GM12878 (cell line): ENCODE results near the gene PROM1. TPM values are rescaled to one million over a fixed set of nuclear protein-coding genes. Genes with fewer than 3 reads are reported as not detected.

Experiments used
- ATAC-seq: fragments of 200-7000 bp; cut with Tn5 transposase; 3 replicates; pipeline ENCODE4 v1.9.1; 2020; ENCODE audit warnings: mild to moderate bottlenecking, moderate library complexity
- BruUV-seq: library from RNA; stranded (reverse); fragments of 400-500 nt; replicated peaks from 2 replicates; lab custom pipeline; 2021; lab: Mats Ljungman, UMichigan
- CTCF ChIA-PET: fragments of 300-600 bp; sonication (Branson Sonifier 250); formaldehyde crosslinking; extraction: SDS; loops from one replicate; lab custom pipeline; 2021; ENCODE audit warnings: inconsistent platforms; lab: Yijun Ruan, JAX
- POLR2A ChIA-PET: fragments of 350-600 bp; formaldehyde crosslinking; extraction: SDS; loops from one replicate; lab custom pipeline; 2021; ENCODE audit warnings: inconsistent platforms; lab: Charles Lee
- RAD21 ChIA-PET: fragments of 300-600 bp; sonication (Branson Sonifier 250); formaldehyde crosslinking; loops from one replicate; lab custom pipeline; 2023; ENCODE audit warnings: antibody characterized with exemption; ENCODE audit not compliant: unreplicated experiment; lab: Charles Lee
- SMC1A ChIA-PET: fragments of 300-600 bp; sonication (Branson Sonifier 250); formaldehyde crosslinking; loops from one replicate; lab custom pipeline; 2023; ENCODE audit not compliant: unreplicated experiment, uncharacterized antibody; lab: Charles Lee
- DNase-seq: peaks from one replicate; pipeline ENCODE4 v3.0.0-alpha.2; 2011; ENCODE audit warnings: low read depth, low spot score
- FAIRE-seq: peaks from 3 replicates; lab custom pipeline; 2011; peaks lifted over from hg19 to GRCh38; lab: Jason Lieb, UNC
- H2AFZ ChIP-seq: 2 replicates; pipeline ENCODE4 v1.6.0; 2011; ENCODE audit warnings: low read depth, low read length, control low read depth; ENCODE audit not compliant: control insufficient read depth
- H3K27ac ChIP-seq: 2 replicates; pipeline ENCODE4 v1.5.1; 2011; ENCODE audit warnings: control low read depth; ENCODE audit not compliant: control insufficient read depth, insufficient read depth
- H3K27me3 ChIP-seq, 2 experiments: replicated peaks in 1 of 2; 2 replicates each; pipeline versions ENCODE4 v1.6.0 to v1.6.1; 2011; ENCODE audit warnings: low read length in 1 of 2; ENCODE audit not compliant: control insufficient read depth in 2 of 2, insufficient read depth in 2 of 2
- H3K36me3 ChIP-seq, 2 experiments: 2 replicates each; pipeline ENCODE4 v1.5.1; 2011; ENCODE audit warnings: low read length in 1 of 2; ENCODE audit not compliant: control insufficient read depth in 2 of 2, insufficient read depth in 2 of 2
- H3K4me1 ChIP-seq: 2 replicates; pipeline ENCODE4 v1.6.1; 2011; ENCODE audit warnings: mild to moderate bottlenecking, low read length, moderate library complexity, mixed read lengths; ENCODE audit not compliant: control insufficient read depth, insufficient read depth
- H3K4me2 ChIP-seq: 2 replicates; pipeline ENCODE4 v1.6.0; 2011; ENCODE audit warnings: control low read depth; ENCODE audit not compliant: control insufficient read depth, insufficient read depth
- H3K4me3 ChIP-seq: fragments of 200-600 bp; sonication (generic); 2 replicates; pipeline ENCODE4 v1.5.1; 2016
- H3K79me2 ChIP-seq: 2 replicates; pipeline ENCODE4 v1.6.0; 2011; ENCODE audit warnings: low read length; ENCODE audit not compliant: control insufficient read depth, insufficient read depth
- H3K9ac ChIP-seq: 2 replicates; pipeline ENCODE4 v1.8.0; 2011; ENCODE audit warnings: low read length, control low read depth, mixed read lengths; ENCODE audit not compliant: control insufficient read depth, insufficient read depth
- H3K9me3 ChIP-seq: replicated peaks from 3 replicates; pipeline ENCODE4 v1.5.1; 2011; ENCODE audit warnings: mild to moderate bottlenecking, low read length; ENCODE audit not compliant: control insufficient read depth, insufficient read depth
- H4K20me1 ChIP-seq: 2 replicates; pipeline ENCODE4 v1.6.0; 2011; ENCODE audit not compliant: control insufficient read depth, insufficient read depth
- BHLHE40 ChIP-seq, 2 experiments: fragments of 450-650 bp in 1 of 2; IDR thresholded peaks; 2 replicates each; pipeline ENCODE4 v1.6.1; 2011 to 2017; ENCODE audit warnings: low read depth in 2 of 2, borderline replicate concordance in 1 of 2, improper control_type of control experiment in 1 of 2, low read length in 1 of 2, mild to moderate bottlenecking in 1 of 2
- SPI1 ChIP-seq: IDR thresholded peaks from 2 replicates; pipeline ENCODE4 v1.6.1; 2011; ENCODE audit warnings: low read depth, mild to moderate bottlenecking, low read length, moderate library complexity, borderline replicate concordance; ENCODE audit not compliant: insufficient read depth
- WGBS: methylation state at CpG from one replicate; pipeline ENCODE4 v1.1.6; 2016; ENCODE audit warnings: low lambda C conversion rate; ENCODE audit not compliant: insufficient replicate concordance, insufficient coverage; ENCODE audit errors: missing lambda C conversion rate; 5-methylcytosine and 5-hydroxymethylcytosine counted together
- in situ Hi-C: fragments of 300-500 bp; cut with MboI; formaldehyde crosslinking; loops from 9 replicates; pipeline ENCODE4 v1.14.3; 2018; ENCODE audit warnings: mixed read lengths
- intact Hi-C: fragments of 100-400 bp; cut with micrococcal nuclease; formaldehyde crosslinking; loops from one replicate; pipeline ENCODE4 v1.14.2; 2022; ENCODE audit not compliant: unreplicated experiment
- polyA plus RNA-seq, 11 experiments: library from polyadenylated mRNA; depleted of rRNA in 4 of 11; unstranded in 6 of 11; stranded (reverse) in 5 of 11; fragments of >200 nt; fragmentation: Nextera tagmentation in 4 of 11; fragmentation: Illumina TruSeq in 1 of 11; extraction: Ambion mirVana in 4 of 11; extraction: Trizol in 1 of 11; gene quantifications; 1 replicate in 1 of 11; 2 replicates in 10 of 11; pipeline versions ENCODE4 v1.2.1 to v1.2.3, GENCODE V29; 2011 to 2016; ENCODE audit warnings: inconsistent platforms in 2 of 11, missing spikeins in 2 of 11, low read depth in 1 of 11
- total RNA-seq, 4 experiments: library from RNA; depleted of rRNA in 3 of 4; stranded (reverse); fragments of >200 nt in 3 of 4; fragmentation: Illumina TruSeq in 1 of 4; extraction: Trizol in 1 of 4; gene quantifications; 2 replicates each; pipeline versions ENCODE4 v1.2.1 to v1.2.3, GENCODE V29; 2013 to 2021
- TF ChIP-seq, protein P1 (sequence below): fragments of 450-650 bp; IDR thresholded peaks from 2 replicates; pipeline ENCODE4 v1.6.1; 2017; ENCODE audit warnings: mild to moderate bottlenecking, moderate library complexity
- TF ChIP-seq, protein P2 (sequence below): IDR thresholded peaks from 2 replicates; pipeline ENCODE4 v1.6.1; 2012; ENCODE audit warnings: low read length, inconsistent platforms

Gene PROM1
- total and polyA plus RNA-seq, 10 of the 15 experiments (the other 5 are each of a cell fraction or from before 2014, with no cell fraction given): 0.08 to 0.31 (median 0.18) TPM; not detected in 7

- TF ChIP-seq, protein P1, sequence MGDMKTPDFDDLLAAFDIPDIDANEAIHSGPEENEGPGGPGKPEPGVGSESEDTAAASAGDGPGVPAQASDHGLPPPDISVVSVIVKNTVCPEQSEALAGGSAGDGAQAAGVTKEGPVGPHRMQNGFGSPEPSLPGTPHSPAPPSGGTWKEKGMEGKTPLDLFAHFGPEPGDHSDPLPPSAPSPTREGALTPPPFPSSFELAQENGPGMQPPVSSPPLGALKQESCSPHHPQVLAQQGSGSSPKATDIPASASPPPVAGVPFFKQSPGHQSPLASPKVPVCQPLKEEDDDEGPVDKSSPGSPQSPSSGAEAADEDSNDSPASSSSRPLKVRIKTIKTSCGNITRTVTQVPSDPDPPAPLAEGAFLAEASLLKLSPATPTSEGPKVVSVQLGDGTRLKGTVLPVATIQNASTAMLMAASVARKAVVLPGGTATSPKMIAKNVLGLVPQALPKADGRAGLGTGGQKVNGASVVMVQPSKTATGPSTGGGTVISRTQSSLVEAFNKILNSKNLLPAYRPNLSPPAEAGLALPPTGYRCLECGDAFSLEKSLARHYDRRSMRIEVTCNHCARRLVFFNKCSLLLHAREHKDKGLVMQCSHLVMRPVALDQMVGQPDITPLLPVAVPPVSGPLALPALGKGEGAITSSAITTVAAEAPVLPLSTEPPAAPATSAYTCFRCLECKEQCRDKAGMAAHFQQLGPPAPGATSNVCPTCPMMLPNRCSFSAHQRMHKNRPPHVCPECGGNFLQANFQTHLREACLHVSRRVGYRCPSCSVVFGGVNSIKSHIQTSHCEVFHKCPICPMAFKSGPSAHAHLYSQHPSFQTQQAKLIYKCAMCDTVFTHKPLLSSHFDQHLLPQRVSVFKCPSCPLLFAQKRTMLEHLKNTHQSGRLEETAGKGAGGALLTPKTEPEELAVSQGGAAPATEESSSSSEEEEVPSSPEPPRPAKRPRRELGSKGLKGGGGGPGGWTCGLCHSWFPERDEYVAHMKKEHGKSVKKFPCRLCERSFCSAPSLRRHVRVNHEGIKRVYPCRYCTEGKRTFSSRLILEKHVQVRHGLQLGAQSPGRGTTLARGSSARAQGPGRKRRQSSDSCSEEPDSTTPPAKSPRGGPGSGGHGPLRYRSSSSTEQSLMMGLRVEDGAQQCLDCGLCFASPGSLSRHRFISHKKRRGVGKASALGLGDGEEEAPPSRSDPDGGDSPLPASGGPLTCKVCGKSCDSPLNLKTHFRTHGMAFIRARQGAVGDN: no peak
These were observed 115.1 kb downstream of the PROM1 start (continued) for GRCh38 chr4:15968551-15969300.

DNA sequence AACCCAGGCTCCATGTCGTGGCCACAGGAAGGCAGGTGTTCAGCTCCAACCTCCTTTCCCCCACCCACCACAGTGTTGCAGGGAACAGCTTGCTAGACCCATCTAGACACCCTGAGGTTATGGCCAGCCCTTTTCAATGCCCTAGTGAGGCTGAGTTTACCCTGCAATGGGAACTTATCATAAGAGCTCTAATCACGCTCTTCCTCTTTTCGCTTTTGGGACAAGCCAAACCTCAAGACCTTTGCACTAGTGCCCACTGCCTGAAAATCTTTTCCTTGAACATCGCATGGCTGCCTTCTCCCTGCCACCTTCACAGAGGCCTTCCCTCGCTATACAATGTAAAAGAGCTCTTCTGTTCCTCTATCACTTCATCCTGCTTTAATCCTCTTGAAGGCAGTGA is 118.5 kb downstream of the PROM1 start:
- ChIA-PET POLR2A (no interaction called here), CTCF (interaction anchor here (4.4 kb wide), 1 partner anchor 36 kb away, joined by 24 read pairs; no protein-coding TSS in a partner anchor), RAD21 (interaction anchor here (2.0 kb wide), 1 partner anchor 83 kb away, joined by 5 read pairs; no protein-coding TSS in a partner anchor), SMC1A (interaction anchor here (1.2 kb wide), 1 partner anchor 8 kb away, joined by 3 read pairs; no protein-coding TSS in a partner anchor)
- ATAC-seq: no peak
- TF ChIP-seq BHLHE40 (IDR thresholded peaks at IDR 0.05; ENCODE audit: borderline replicate concordance in 1 of 2, low read depth in 2 of 2, low read length in 1 of 2) (no peak), SPI1 (peak; percentile 37; the same call in 1 of the 2 replicates)
- TF ChIP-seq, protein P2, sequence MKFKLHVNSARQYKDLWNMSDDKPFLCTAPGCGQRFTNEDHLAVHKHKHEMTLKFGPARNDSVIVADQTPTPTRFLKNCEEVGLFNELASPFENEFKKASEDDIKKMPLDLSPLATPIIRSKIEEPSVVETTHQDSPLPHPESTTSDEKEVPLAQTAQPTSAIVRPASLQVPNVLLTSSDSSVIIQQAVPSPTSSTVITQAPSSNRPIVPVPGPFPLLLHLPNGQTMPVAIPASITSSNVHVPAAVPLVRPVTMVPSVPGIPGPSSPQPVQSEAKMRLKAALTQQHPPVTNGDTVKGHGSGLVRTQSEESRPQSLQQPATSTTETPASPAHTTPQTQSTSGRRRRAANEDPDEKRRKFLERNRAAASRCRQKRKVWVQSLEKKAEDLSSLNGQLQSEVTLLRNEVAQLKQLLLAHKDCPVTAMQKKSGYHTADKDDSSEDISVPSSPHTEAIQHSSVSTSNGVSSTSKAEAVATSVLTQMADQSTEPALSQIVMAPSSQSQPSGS: no peak
- intact Hi-C loops: no loop called here
- peaks cover 5% of the 10 kb centered on the region; the same call in 1 of the 2 replicates for H3K4me1 ChIP-seq
- WGBS: 63% methylated on average over 5 of the region's 5 CpGs
- H3K9ac ChIP-seq: no peak overlapping the region
- no peak overlapping the region for H3K4me3 ChIP-seq
- H3K79me2 ChIP-seq: no peaks in the 10 kb centered on the region
- no peaks in the 10 kb centered on the region for H3K9me3 ChIP-seq
- H3K27ac ChIP-seq: no peak overlapping the region
- H3K27me3 ChIP-seq: no peaks in the 10 kb centered on the region
- FAIRE-seq: no peak
- no peak overlapping the region for H2AFZ ChIP-seq
- H3K4me2 ChIP-seq: no peak overlapping the region
- no peaks in the 10 kb centered on the region for H4K20me1 ChIP-seq
- in situ Hi-C loops: loop anchor here (25.0 kb wide), 1 partner anchor 728 kb away; no protein-coding TSS in a partner anchor
- no peaks in the 10 kb centered on the region for H3K36me3 ChIP-seq
- no peak for DNase-seq
- BruUV-seq: no TSS peak
